Fibroblast of peridontal ligament (primary cell): ENCODE data around the gene HEXIM1.

ENCODE experiments used
- DNase-seq: peaks from one replicate; pipeline ENCODE4 v3.0.0-alpha.2; 2010; ENCODE audit errors: extremely low read depth

Gene HEXIM1

GRCh38 chr17:45146890-45147580 is 1.2 kb upstream of the HEXIM1 start:
- peak; percentile 73 for DNase-seq

GRCh38 chr17:45147581-45148182 is 593 bp upstream of the HEXIM1 start:
- DNase-seq, result peak; percentile 97

DNA sequence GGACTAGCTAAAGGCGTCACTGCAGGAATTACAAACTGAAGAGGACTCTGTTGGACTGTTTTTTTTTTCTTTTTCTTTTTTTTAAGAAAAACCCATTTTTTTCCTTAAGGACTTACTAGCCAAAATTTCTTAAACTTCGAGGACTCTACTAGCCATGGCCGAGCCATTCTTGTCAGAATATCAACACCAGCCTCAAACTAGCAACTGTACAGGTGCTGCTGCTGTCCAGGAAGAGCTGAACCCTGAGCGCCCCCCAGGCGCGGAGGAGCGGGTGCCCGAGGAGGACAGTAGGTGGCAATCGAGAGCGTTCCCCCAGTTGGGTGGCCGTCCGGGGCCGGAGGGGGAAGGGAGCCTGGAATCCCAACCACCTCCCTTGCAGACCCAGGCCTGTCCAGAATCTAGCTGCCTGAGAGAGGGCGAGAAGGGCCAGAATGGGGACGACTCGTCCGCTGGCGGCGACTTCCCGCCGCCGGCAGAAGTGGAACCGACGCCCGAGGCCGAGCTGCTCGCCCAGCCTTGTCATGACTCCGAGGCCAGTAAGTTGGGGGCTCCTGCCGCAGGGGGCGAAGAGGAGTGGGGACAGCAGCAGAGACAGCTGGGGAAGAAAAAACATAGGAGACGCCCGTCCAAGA is 878 bp downstream of the HEXIM1 start:
- DNase-seq, result peak; percentile 75

DNA sequence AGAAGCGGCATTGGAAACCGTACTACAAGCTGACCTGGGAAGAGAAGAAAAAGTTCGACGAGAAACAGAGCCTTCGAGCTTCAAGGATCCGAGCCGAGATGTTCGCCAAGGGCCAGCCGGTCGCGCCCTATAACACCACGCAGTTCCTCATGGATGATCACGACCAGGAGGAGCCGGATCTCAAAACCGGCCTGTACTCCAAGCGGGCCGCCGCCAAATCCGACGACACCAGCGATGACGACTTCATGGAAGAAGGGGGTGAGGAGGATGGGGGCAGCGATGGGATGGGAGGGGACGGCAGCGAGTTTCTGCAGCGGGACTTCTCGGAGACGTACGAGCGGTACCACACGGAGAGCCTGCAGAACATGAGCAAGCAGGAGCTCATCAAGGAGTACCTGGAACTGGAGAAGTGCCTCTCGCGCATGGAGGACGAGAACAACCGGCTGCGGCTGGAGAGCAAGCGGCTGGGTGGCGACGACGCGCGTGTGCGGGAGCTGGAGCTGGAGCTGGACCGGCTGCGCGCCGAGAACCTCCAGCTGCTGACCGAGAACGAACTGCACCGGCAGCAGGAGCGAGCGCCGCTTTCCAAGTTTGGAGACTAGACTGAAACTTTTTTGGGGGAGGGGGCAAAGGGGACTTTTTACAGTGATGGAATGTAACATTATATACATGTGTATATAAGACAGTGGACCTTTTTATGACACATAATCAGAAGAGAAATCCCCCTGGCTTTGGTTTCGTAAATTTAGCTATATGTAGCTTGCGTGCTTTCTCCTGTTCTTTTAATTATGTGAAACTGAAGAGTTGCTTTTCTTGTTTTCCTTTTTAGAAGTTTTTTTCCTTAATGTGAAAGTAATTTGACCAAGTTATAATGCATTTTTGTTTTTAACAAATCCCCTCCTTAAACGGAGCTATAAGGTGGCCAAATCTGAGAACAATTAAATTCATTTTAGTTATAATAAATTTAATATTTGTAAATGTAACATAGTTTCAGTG is 1.7 kb downstream of the HEXIM1 start:
- DNase-seq, result peak; percentile 58

DNA sequence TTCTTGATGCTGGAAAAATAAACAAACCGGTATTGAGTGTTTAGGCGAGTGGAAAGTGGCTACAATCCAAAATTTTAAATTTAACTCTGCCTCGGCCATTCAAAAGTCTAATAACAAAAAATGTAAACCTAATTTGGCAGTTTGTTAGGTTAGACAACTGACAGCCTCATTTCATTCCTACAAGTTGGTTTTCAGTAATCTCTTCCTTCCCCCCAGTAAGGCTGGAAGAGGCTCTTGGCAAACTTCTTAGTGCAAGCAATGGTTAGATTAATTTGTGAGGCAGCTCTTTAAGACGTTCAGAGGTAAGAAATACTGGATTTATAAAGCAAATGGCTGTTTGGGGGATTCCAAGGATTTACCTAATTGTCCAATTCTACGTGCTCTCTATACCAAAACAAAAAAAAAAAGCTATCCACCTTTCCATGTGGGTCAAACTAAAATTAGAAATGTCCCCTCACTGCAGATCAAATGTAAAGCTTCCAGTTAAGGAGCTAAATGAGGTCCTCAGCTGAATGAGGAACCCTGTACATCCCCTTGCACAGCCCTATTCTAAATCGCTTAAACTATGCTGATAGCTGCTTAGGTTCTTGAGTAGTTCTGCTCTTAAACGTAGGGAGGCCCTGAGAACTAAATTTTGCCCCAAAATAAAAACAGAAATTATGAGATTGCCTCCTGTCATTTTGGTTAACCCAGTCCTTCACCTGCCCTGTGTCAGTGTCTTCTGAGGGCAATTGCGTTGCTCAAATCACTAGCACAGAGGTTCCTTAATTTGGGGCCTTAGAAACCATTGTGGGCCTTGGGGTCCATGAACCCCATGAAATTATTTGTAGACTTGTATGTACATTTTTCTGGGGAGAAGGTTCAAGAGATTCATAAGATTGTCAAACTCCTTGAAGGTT is 2.9 kb downstream of the HEXIM1 start:
- DNase-seq, result peak; percentile 52

- no peak for DNase-seq
Measured at GRCh38 chr17:45155029-45155428, 6.8 kb downstream of the HEXIM1 start.

DNA sequence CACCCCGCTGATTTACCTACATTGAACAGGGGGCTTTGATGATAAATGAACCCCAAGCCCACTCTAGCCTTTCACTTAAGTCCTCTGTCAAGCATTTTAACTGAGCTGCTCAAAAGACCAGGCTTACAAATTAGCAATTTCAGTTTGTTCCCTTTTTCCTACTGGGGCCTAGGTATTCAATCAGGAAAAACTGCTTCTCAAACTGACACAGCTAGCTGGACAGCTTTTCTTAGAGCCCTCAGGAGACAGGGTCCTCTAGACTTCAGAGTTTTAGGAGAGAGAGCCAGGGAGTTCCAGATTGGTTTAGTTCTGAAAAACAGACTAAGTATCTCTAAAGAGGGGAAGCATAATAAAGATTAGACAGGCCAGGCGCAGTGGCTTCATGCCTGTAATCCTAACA is 7.2 kb downstream of the HEXIM1 start:
- DNase-seq, result no peak

DNA sequence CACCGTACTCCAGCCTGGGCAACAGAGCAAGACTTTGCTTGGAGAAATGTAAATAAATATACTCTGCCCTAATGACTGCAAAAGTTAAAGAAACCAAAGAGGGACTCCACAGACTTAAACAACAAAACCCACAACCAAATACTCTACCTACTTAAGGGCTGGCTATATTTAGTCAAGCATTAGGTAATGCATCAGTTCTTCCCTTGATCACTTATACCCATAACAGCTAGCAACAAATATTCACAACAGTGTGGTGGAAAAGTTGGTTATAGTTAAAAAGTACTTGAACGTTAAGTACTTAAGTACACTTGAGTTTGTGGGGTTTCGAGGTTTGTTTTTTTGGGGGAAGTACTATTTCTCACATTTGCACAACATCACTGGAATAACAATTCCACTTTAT is 8.0 kb downstream of the HEXIM1 start:
- no peak for DNase-seq

- DNase-seq, result peak; percentile 52
Measured at GRCh38 chr17:45160447-45161287, 12.4 kb downstream of the HEXIM1 start.

DNA sequence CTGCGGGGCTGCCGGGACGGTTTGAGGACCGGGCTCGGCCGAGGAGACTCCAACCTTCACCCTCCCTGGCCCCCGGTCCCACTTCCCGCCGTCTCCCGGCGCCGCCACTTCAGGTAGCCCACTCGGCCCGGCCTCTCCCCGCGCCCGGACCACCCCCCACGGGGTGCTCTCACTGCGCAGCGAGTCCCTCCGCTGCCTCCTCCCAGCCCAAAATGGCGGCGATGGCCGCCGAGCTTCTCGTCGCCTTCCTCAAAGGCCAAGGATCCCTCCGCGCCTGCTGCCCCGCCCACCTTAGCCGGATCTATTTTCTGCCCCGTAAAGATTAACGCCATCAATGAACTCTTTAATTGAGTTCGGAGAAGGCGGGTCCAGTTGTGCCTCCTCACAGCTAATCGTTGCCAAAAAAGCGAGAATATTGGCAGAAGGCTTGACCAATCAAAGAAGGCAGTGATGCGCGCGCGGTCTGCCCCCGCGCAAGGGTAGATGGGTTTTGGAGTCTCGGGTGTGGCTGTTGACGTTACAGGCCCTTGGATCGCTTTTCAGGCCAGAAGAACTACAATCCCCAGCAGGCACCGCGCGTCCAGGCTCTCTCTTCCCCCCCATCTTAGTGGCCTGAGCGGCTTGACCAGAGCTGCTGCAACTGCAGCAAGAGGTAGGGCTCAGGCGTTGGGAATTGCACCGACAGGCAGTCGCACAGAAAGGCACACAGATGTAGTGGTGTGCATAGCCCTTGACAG is 13.2 kb downstream of the HEXIM1 start, which contains the start of gene HEXIM2:
TSS of gene HEXIM2 (plus strand) at position 588 of the 737 bp plus-strand sequence. CDS start 919 bp downstream, outside the sequence.
- DNase-seq, result peak; percentile 100

- no peak for DNase-seq
Measured at GRCh38 chr17:45162025-45162687, 13.9 kb downstream of the HEXIM1 start.

- DNase-seq, result no peak
Measured at GRCh38 chr17:45164734-45165269, 16.5 kb downstream of the HEXIM1 start.

DNA sequence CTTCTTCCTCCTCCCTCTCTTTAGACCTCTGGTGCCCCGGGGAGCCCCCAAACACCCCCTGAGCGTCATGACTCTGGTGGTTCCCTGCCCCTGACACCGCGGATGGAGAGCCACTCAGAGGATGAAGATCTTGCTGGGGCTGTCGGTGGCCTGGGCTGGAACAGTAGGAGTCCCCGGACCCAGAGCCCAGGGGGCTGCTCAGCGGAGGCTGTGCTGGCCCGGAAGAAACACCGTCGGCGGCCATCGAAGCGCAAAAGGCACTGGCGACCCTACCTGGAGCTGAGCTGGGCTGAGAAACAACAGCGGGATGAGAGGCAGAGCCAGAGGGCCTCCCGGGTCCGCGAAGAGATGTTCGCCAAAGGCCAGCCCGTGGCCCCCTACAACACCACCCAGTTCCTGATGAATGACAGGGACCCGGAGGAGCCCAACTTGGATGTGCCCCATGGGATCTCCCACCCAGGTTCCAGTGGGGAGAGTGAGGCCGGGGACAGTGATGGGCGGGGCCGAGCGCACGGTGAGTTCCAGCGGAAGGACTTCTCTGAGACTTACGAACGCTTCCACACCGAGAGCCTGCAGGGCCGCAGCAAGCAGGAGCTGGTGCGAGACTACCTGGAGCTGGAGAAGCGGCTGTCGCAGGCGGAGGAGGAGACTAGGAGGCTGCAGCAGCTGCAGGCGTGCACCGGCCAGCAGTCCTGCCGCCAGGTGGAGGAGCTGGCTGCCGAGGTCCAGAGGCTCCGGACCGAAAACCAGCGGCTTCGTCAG is 20.9 kb downstream of the HEXIM1 start:
- DNase-seq, result no peak

DNA sequence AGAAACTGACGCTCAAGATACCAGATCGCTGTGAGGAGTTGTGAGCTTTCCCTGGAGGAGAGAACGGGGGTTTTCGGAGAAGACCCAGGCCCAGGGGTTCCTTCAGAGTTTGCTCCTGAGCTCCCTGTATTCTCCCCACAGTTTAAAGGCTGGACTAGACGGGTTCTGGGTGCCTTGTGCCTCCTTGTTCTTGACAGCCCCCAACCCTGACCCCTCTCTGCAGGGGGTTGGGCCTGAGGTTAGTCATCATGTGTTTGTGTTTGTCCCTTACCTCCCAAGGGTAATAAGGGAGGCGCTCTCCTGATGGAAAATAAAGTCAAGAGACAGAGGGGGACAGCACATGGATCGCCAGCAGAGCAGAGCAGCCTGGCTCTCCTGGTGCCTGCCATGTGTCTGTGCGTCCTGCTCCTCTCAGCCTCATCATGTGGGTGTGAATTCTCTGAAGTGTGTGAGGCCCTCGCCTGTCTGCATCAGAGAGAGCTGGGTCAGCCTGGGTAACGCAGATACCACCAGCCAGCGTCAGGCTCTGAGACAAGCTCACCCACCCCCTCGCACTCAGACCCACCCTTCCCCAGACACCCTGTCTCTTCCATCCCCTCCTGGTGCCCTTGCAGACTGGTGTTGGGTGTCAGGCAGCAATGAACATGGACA is 22.1 kb downstream of the HEXIM1 start:
- DNase-seq, result no peak

DNA sequence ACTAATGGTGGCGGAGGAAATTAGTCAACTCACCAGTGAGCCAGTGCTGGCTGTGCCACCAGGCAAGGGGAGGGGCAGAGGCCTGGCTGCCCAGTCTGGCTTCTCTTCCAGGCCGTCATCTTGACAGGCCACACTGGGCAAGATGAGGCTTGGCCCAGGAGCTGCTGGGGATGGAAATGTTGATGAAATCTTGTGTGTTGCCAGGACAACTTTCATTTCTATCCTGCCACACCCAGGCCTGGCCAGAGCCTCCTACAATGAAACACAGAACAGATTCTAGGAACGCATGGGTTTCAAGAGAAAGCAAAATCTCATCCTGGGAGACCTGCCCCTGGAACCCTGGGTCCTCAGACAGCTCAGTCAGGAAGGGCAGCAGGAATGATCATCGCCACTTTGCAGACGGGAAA is 22.7 kb downstream of the HEXIM1 start:
- peak; percentile 87 for DNase-seq

DNA sequence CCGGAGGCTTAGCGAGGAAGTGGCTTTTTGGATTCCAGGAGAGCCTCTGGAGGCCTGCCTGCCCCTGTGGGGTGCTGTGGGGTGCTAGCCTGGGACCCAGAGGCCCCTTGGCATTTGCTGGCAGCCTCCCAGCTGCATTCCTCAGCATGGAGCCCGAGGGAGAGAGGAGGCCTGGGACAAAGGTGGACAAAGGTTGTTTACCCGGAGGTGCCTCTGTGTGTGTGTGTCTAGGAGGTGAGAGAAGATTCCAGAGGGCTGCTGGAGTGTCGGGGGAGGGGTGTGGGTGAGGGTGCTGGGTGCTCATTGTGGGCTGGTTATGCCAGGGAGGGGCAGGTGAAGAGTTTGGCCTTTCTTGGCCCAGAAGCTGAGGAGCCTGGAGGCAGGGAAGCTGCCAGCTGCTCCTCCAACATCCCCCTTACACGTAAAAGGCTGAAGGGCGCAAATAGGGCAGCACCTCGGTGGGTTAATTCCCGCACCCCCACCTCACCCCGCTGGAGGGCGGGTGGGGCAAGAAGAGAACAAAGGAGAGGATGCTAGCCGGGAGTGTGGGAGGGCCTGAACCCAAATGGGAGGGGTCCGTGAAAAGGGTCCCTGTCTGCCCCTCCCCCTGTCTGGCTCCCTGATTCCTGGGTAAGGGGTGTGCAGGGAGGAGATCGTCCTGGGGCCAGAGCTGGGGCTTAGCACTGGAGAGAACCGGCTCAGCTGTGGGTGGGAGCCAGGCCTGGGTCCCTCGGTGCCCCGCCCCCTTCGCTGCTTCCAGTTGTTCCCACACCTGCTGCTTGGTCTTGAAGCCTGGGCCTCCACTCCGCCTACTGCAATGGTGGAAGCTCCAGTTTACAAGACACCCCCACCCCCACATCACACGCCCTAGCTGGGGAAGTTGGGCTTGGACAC is 23.3 kb downstream of the HEXIM1 start:
- no peak for DNase-seq
